Measurements from ENCODE around the gene ADRB2.
A peak's percentile ranks its signal among the peaks of the same experiment; 100 is the strongest.
"Not testable (repeated sequence)": the region's sequence is repeated elsewhere in the genome, so short reads cannot be mapped to it uniquely, and the experiment has no call there.

The ADRB2 gene

GRCh38 chr5:148856424-148856823, 30.0 kb downstream of the ADRB2 start:
- no peak for DNase-seq

- DNase-seq: no peak
These were observed 31.1 kb downstream of the ADRB2 start for GRCh38 chr5:148857474-148857873.

GRCh38 chr5:148858106-148858505, 31.7 kb downstream of the ADRB2 start:
- no peak for DNase-seq

- DNase-seq: no peak
These were observed 32.1 kb downstream of the ADRB2 start for GRCh38 chr5:148858547-148858946.

- DNase-seq: no peak
These were observed 33.3 kb downstream of the ADRB2 start for GRCh38 chr5:148859703-148860102.

- no peak for DNase-seq
These were observed 34.2 kb downstream of the ADRB2 start for GRCh38 chr5:148860599-148860998.

GRCh38 chr5:148861088-148861487, 34.7 kb downstream of the ADRB2 start:
- DNase-seq: no peak

- no peak for DNase-seq
These were observed 35.3 kb downstream of the ADRB2 start for GRCh38 chr5:148861696-148862095.

- DNase-seq: no peak
These were observed 37.9 kb downstream of the ADRB2 start for GRCh38 chr5:148864113-148864841.

- no peak for DNase-seq
These were observed 39.6 kb downstream of the ADRB2 start for GRCh38 chr5:148866024-148866423.

- DNase-seq: no peak
These were observed 46.7 kb downstream of the ADRB2 start for GRCh38 chr5:148873120-148873519.

GRCh38 chr5:148873690-148874485, 47.5 kb downstream of the ADRB2 start:
- no peak for DNase-seq

- peak; percentile 16 for DNase-seq
These were observed 48.9 kb downstream of the ADRB2 start for GRCh38 chr5:148875205-148875875.

GRCh38 chr5:148877436-148877835, 51.0 kb downstream of the ADRB2 start:
- not testable (repeated sequence) for DNase-seq

All from NCI-H345 (cell line).